NCI-H524 treated with DMSO at 0.1 percent for 48 hours (cell line): ENCODE measurements around the gene CYP4F22.
"Not testable (repeated sequence)": the region's sequence is repeated elsewhere in the genome, so short reads cannot be mapped to it uniquely, and the experiment has no call there.

Source experiments
- DNase-seq: peaks from one replicate; lab custom pipeline; 2025; lab: John Stamatoyannopoulos, UW

The CYP4F22 gene

DNA sequence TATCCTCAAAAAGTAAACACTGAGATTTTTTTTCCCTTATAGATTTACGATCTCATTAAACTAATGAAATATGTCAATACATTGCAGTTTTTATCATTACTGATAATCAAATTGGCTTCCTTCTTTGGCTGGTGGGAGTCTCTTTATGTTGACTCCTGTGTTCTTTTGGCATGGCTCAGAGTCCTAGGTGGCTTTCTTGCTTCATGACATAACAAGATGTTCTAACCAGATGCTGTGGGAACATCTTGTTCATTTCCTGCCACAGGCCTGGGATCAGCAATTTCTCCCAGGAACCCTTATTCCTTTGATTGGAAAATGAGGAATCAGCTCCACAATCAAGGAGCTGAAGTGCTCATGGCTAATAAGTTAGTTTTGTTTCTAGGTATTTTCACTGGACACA, 13.2 kb upstream of the CYP4F22 start:
- no peak for DNase-seq

DNA sequence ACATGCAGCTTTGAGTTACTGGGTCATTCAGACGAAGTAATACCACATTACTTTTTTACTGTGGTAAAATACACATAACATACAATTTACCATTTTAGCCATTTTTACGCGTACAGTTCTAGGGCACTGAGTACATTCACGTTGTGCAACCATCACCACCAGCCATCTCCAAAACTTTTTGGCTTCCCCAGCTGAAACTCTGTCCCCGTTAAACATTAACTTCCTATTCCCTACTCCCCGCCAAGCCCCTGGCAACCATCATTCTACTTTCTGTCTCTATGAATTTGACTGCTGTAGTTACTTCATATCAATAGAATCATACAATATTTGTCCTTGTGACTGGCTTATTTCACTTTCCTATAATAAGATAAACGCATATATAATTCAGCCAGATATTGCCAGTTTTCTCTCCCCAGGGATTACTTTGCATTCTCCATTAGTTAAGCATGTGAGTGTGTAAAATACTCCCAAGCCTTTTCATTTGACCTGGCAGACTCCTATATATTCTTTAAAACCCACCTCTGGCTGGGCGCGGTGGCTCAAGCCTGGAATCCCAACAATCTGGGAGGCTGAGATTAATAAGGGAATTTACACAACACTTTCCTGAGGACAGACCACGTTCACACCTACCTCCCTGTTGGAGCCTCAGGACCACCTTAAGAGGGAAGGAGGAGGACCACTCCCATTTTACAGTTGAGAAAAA, 10.0 kb upstream of the CYP4F22 start:
- DNase-seq: no peak

DNA sequence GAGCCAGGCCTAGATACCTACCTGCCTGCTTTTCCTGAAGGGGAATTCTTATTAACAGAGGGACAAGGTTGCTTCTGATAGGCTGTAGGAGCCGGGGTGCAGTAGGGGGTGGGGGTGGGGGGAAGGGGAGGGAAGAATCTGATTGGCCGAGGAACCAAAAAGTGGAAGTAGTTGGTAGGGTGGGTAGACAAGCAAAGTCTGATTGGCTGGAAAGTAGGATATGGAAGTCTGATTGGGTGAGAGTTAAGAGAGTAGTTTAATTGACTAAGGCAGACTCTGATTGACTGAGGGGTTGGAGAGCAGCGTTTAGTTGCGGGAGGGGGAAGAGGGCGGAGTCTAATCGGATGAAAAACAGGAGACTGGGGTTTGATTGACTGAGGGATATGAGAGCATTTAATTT, 9.4 kb upstream of the CYP4F22 start:
- no peak for DNase-seq

DNA sequence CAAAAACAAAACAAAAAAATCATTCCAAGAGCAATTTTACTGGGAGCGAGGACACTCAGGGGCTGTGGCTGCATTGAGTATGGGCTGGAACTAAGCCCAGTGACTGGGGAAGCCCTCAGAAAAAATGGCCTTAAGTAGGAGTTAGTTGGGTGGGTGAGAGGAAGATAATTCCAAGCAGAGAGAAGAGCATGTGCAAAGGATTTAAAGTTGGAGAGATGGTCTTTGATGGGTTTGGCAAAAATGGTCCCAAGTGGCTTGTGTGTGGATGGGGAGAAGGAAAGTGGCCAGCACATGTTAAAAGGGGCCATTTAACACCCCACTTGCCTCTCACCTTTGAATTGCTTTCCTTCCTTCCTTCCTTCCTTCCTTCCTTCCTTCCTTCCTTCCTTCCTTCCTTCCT, 6.7 kb upstream of the CYP4F22 start:
- no peak for DNase-seq

DNA sequence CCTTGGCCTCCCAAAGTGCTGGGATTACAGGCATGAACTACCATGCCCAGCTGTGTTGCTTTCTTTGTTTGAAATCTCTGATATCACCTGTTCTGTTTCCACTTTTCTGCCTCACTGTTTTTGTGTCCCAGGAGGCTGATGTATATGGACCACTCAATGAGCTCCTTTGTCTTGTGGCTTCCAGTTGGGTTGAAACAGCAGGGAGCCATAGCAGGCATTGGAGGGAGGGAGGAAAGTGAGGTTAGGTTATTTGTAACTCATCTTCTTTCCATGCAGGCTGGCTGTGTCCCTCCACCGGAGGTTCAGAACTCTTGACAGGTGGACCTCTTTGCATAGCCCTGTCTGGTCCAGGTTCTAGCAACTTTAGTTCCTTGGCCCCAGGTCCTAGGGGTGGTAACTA, 6.1 kb upstream of the CYP4F22 start:
- DNase-seq: no peak

DNA sequence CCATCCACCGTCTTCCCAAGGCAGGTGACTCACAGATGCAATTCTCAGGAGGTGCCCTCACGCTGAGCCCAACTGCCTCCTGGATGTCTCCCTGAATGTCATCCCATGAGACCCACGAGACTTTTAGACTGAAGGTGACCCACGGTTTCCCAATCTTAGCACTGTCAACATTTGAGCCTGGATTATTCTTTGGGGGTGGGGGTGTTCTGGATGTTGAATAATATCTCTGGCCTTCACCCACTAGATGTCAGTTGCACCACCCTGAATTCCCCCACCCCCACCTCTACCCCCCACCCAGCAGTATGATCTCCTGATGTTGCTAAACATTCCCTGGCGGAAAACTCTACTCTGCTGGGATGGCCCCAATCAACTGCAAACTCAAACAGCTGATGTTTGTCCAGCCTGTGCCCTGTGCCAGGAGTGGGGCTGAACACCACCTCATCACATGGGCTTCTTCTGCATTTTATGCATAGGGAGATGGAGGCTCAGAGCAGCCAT, 2.2 kb upstream of the CYP4F22 start:
- no peak for DNase-seq

DNA sequence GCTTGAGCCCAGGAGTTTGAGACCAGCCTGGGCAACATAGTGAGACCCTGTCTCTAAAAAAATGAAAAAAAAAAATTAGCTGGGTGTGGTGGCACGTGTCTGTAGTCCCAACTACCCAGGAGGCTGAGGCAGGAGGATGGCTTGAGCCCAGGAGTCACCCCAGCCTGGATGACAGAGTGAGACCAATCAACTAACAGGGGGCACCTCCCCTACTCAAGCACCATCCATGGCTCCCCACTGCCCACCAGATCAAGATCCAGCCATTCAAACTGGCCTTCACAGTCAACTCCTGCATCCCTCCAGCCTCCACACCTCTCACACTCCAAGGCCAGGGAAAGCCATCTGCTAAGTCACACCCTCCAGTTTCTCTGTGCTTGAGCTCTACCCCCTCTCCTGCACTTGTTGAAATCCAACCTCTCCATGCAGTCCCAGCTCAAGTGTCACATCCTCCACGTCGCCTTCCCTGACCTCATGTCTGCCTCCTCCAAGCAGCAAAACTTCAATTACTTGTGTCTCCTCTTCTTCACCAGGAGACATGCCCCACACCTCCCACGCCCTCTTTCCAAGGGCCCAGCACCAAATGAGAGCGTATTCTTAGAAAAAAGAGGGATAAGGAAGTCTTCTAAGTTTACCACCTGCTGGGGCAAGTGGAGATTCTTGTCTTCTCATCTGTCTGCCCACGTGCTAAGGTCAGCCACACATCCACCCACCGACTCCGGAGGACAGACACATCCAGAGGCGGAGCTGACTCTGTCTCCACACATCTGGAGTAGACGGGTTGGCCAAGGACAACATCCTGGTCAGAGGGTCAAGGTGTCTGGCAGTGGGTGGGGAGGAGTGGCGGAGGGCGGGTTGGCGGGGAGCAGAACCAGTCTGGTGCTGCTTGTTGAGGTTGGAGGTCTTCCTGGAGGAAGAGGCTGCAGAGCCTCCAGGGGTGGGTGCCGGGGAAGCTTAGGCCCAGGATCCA, 974 bp upstream of the CYP4F22 start:
- no peak for DNase-seq

DNA sequence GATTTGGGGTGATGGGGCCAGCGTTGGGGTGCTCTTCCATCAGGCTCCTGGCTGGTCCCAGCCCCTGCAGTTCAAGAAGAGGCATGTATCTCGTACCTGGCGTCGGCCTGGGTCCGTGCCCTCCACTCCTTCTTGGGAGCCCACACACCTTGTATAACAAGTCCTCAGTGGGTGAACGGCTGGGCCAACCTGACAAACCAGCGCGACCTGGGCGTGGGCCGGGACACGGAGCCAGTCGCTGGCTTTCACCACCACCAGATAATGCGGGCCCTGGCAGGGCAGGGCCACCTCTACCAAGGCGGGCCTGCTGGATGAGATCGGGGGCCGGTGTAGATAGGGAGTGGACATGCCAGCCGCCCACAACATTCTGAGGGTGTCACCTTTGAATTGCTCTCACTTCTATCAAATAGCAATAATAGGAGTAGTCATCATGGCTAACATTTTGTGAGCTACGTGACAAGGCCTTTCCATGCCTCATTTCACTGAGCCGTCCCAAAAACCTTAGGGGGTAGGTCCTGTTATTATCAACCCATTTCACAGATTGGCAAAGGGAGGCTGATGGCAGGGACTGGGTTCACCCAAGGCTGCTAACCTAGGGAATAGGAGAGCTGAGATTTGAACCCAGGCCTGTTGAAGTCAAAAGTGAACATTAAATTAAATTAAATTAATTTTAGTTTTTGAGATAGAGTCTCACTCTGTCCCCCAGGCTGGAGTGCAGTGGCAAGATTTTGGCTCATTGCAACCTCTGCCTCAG, 3.5 kb downstream of the CYP4F22 start:
- DNase-seq: no peak

DNA sequence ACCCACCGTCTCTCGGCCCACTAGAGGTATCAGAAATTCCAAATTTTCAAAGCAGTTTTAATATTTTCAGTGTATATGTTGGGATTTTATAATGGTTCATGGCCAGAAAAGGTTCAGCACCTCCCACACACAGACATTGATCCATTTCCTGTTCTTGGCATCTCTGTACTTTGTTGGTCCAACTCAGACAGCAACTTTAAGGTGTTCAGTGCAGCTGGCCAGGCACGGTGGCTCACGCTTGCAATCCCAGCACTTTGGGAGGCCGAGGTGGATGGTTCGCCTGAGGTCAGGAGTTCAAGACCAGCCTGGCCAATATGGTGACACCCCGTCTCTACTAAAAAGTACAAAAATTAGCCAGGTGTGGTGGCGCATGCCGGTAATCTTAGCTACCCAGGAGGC, 6.9 kb downstream of the CYP4F22 start:
- not testable (repeated sequence) for DNase-seq

DNA sequence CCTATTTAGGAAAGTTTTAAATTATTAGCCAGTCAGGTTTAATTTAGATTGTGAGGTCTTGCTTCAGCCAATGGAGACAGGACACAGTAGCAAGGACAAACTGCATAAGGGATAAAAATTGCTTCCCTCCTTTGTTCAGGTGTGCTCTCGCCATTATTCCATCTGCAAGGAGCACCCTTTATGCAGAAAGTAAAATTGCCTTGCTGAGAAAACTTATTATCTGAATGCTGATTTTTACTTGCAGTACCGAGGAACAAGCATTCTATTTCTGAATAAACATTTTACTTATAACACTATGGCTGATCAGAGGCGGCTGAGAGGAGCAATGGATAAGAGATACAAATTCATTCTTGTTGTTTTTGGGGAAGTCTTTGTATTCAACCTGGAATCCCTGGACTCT, 8.0 kb downstream of the CYP4F22 start:
- DNase-seq: no peak

DNA sequence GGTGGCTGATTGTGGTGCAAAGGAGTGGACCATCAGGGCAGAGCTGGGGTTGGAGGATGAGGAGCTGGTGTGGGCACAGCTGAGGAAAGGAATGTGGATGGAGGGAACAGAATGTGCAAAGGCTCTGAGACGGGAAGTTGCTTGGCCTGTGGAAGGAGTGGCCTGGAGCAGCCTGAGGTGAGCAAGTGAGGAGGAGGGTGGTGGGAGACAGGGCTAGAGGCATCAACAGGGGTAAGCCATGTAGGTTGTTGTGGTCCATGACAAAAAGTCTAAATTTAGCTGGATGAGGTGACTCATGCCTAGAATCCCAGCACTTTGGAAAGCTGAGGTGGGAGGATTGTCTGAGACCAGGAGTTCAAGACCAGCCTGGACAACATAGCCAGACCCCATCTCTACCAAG, 9.5 kb downstream of the CYP4F22 start:
- DNase-seq: no peak

DNA sequence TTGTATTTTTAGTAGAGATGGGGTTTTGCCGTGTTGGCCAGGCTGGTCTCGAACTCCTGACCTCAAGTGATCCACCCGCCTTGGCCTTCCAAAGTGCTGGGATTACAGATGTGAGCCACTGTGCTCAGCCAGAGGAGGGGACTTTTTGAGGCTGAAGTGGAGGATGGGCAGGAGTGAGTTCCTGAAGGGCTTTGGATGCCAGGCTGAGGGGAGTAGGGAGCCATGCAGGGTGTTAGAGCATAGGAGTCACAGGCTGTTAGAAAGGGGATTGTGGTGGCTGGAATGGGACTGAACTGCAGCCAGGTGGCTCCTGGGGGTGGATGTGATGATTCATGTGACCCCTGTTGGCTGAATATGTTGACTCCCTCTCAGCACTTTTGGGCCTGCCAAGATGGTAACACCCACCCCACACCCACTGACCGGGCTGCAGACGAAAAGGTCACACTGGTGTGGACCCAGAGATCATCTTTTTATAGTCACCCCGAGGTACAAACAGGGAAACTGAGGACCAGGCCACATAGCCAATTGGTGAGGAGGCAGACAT, 11.2 kb downstream of the CYP4F22 start:
- no peak for DNase-seq

DNA sequence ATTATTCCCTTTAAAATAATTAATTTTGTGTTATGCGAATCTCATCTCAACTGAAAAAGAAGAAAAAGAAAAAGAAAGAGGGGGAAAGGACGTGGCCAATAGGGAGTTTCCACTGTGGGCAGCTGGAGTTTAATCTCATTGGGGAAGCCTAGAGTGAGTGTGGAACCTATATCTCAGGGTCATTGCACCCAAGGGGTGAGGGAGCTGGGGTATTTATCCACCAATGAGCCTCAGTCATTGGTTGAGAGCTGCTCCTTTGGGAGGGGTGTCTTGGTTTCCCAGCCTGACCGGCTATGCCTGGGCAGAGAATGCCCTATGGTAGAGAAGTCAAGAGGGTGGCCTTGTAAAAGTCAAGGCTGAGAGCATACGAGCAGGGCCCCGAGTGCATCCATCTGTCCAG, 16.5 kb downstream of the CYP4F22 start:
- DNase-seq: no peak

DNA sequence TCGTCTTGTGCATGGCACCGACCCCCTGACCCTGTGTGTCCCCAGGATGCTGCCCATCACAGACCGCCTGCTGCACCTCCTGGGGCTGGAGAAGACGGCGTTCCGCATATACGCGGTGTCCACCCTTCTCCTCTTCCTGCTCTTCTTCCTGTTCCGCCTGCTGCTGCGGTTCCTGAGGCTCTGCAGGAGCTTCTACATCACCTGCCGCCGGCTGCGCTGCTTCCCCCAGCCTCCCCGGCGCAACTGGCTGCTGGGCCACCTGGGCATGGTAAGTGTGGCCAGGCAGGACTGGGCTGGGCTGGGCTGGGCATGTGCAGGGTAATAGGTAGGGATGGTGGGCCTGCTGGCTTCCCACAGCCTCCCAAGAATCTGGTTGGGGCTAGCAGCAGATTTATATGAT, 17.0 kb downstream of the CYP4F22 start:
- DNase-seq: no peak

DNA sequence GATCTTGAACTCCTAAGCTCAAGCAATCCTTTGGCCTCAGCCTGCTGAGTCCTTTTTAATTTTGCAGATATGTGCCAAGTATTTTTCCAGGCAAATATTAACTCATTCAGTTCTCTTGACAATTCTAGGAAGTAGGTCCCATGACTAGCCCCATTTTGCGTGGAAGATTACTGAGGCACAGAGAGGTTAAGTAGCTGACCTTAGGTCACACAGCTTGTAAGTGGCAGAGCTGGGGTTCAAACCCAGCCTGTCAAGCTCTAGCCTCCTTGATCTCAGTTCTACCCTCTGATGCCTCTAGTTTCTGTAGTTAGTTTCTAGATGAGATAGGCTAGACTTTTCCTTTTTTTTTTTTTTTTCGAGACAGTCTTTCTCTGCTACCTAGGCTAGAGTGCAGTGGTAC, 18.1 kb downstream of the CYP4F22 start:
- no peak for DNase-seq

DNA sequence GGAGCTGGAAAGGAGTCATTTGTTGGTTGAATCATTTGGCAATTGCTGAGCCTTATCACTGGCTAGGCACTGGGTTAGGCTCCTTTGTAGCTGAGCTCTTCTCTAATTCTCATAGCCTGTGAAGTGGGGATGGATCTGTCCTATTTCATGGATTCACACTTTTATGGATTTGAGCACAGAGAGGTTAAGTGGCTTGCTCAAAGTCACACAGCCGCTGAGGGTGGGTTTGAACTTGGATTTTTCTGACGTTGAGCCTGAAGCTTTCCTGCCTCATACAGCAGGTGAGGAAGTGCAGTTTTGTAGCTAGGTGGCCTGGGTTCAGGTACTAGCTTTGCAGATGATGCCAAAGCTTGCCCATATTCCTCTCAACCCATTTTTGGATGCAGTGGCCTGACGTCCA, 19.4 kb downstream of the CYP4F22 start:
- DNase-seq: no peak

DNA sequence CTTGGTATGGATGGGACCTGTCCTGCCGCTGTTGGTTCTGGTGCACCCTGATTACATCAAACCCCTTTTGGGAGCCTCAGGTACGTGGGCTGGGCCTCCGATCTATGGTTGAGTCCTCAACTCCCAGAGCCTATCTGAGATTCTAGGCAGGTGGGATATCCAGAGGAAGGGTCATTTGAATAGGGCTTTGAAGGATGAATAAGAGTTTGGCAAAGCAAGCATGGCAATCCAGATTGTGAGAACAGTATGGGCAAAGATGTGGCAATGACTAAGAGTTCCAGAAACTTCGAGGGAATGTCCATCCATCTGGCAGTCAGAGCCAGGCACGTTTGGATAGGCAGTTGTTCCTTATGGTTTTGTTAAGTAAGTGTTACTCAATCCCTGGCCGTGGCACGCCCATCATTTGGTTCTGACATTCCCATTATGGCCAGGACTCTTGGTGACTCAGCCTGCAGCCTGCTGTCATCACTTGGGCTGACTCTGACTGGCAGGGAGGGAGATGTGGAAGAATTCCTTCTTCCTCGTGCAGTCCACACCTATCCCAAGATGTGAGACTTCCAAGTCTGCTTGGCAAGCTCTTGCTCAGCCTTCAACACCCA, 21.5 kb downstream of the CYP4F22 start:
- DNase-seq: no peak

DNA sequence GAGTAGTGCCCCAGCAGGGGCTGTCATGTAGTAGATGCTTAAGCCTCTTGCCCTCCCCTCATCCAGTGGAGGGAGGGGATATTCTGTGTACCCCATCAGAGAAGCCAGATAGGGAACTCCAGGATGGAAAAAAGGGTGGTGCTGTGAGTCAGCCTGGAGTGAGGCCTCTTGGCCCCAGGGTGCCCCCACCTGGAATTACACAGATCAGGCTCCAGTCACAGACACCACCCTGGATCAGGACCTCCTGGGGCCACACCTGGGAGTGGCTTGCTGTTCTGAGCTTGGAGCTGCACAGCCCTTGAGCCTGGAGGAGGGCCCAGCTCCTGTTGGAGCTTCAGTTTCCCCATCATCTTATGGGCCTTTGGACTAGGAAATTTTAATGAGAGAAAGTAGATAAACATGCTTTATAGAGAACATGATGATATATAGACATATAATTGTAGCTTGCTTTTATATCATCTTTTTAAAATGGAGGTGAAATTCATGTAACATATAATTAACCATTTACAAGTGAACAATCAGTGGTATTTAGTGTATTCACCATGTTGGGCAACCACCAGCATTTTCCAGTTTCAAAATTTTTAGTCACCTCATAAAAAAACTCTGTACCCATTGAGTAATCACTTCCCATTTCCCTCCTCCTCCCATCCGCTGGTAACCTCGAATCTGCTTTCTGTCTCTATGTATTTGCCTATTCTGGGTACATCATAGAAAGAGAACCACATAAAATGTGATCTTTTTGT, 24.6 kb downstream of the CYP4F22 start:
- no peak for DNase-seq

DNA sequence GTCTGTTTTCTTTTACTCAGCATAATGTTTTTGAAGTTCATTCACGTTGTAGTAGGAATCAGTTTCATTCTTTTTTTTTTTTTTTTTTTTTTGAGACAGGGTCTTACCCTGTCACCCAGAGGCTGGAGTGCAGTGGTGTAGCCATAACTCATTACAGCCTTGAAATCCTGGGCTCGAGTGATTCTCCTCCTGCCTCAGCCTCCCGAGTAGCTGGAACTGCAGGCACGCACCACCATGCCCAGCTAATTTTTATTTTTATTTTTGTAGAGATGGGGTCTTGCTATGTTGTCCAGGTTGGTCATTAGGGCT, 25.2 kb downstream of the CYP4F22 start:
- not testable (repeated sequence) for DNase-seq

DNA sequence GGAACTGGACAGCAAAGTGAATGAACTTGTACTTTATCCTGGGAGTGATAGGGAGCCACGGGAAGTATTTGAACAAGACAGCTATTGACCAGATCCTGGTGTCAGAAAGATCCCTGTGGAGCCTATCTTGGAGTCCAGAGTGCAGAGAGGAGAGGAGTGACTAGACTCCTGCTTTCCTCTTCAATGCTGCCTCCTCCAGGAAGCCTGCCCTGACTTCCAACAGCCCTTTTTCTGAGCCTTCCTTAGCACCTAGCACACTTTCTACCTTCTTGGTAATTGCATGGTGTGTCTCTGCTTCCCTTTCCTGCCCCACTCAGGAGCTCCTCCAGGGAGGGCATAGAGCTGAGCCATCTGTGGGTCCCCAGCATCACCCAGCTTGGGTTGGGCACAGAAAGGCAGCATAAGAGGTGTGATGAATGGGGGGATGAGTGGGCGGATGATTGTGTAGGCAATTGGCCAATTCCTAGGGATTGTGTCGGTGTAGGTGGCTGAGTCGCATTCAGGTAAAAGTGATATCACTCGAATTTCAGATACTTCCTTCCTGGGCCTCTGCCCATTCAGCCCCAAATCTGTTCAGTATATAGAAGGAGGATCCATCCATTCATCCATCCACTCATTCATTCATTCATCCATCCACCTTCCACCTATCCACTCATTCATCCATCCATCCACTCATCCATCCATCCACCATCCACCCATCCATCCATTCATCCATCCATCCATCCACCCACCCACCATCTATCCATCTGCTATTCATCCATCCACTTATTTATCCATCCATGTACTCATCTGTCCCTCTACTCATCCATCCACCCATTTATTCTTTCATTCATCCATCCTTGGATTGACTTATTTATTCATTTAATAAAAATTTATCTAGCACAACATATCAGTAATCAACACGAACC, 26.9 kb downstream of the CYP4F22 start:
- no peak for DNase-seq
